Inflammatory macrophage (primary cell): ENCODE results near the gene C6orf58.
"Not testable (repeated sequence)": the region's sequence is repeated elsewhere in the genome, so short reads cannot be mapped to it uniquely, and the experiment has no call there.

Source experiments
- DNase-seq, 2 donors: peaks; one replicate each; pipeline ENCODE4 v3.0.0-alpha.2; 2020 to 2022

Gene C6orf58

GRCh38 chr6:127592964-127593363, 16.0 kb downstream of the C6orf58 start:
- no peak for DNase-seq

- not testable (repeated sequence) for DNase-seq
Observed at GRCh38 chr6:127593456-127593855, 16.5 kb downstream of the C6orf58 start.

GRCh38 chr6:127606131-127606562, 29.2 kb downstream of the C6orf58 start:
- no peak for DNase-seq

GRCh38 chr6:127608554-127609270, 31.7 kb downstream of the C6orf58 start:
- no peak for DNase-seq

GRCh38 chr6:127618729-127619128, 41.8 kb downstream of the C6orf58 start:
- DNase-seq = no peak

GRCh38 chr6:127630800-127631199, 53.8 kb downstream of the C6orf58 start:
- no peak for DNase-seq

- DNase-seq = no peak
Observed at GRCh38 chr6:127634178-127634577, 57.2 kb downstream of the C6orf58 start.

GRCh38 chr6:127635091-127635490, 58.1 kb downstream of the C6orf58 start:
- no peak for DNase-seq

GRCh38 chr6:127637830-127638409, 60.9 kb downstream of the C6orf58 start:
- DNase-seq = peak in 1 of 2 donors; percentile 30
